Activated naive CD4-positive, alpha-beta T cell (primary cell): ENCODE measurements around the gene ARID1B.

Experiments used
- DNase-seq, 4 experiments: peaks; one replicate each; lab custom pipeline; 2025; lab: John Stamatoyannopoulos, UW

The ARID1B gene

GRCh38 chr6:157054531-157054979 lies 277.4 kb downstream of the ARID1B start:
- DNase-seq: no peak

DNA sequence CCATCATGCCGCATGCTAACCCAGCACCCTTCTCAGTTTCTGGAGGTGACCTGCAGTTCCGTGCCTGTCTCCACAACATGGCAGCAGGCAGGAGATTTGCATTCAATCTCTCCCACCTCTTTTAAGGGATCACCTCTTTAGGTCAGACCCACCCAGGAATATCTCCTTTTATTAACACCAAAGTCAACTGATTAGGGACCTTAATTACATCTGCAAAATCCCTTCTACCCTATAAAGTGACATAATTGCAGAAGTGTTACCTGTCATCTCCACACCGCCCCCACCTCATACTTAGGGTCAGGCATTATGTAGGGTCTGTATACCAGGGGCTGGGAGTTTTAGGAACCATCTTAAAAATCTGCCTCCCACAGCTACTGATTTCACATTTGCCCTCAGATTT lies 278.7 kb downstream of the ARID1B start:
- no peak for DNase-seq

DNA sequence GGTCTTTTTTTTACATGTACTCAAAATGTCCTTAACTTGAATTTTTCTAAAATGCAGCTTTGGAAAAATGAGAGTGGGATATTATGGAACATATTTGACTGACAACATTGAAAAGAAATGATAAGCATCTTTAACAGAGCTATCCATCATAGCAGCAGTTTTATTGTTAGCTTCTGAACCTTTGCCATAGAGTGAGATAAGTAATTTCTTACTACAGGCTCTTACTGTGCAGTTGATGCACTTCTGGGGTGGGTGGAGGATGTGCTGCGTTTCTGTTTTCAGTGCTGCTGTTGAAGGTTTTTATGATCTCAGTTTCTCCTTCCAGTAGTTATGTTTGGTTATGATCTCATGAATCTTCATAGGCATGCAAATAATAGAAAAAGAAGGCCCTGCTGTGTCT lies 279.1 kb downstream of the ARID1B start:
- DNase-seq: no peak

- no peak for DNase-seq
Measured at GRCh38 chr6:157058574-157058973, 281.4 kb downstream of the ARID1B start.

DNA sequence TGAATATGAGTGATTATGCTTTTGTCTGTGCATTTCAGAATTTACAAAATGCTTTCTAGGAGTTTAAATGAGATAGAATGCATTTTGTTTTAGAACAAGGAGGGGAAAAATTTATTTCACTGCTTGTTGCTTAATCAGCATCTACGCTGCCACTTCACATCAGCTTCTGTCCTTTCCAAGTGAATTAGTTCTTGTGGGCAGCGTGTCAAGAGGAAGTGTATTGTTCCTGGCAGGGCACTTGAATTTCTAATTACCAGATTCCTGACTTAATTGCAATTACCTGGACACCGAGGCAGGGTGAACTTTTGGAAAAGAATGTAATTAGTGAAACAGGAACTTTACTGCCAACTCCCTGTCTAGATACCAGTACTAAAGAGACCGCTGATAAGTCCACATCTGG lies 282.6 kb downstream of the ARID1B start:
- no peak for DNase-seq

- DNase-seq: no peak
Measured at GRCh38 chr6:157060440-157060952, 283.3 kb downstream of the ARID1B start.

DNA sequence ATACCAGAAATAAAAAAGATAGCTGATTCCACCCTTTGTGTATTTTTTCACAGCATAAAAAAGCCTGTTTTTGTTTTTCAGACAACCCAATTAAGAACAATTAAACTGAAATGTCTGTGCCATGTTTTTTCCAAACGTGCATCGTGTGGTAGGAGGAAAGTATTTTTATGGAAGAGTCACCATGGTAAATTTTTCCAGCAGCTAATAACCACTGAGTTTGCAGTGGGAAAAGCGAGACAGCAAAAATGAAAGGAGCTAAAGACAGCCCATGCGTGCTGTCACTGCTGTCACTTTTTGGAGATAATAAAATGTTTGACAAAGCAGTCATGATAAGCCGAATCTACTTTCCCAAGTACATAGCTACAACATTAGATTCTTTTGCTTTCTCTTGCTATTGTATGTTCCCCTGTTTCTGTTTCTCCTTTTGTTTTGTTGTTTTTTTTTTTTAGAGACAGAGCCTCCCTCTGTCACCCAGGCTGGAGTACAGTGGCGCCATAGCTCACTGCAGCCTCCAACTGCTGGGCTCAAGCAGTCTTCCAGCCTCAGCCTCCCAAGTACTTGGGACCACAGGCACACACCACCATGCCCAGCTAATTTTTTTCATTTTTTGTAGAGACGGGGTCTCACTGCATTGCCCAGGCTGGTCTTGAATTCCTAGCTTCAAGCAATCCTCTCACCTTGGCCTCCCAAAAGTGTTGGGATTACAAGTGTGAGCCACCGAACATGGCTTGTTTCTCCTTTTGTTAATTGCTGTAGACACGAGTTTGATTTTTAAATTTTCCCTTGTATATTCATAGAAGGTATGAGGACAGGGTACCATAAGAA lies 284.8 kb downstream of the ARID1B start:
- no peak for DNase-seq

- DNase-seq: no peak
Measured at GRCh38 chr6:157063176-157063905, 286.2 kb downstream of the ARID1B start.

DNA sequence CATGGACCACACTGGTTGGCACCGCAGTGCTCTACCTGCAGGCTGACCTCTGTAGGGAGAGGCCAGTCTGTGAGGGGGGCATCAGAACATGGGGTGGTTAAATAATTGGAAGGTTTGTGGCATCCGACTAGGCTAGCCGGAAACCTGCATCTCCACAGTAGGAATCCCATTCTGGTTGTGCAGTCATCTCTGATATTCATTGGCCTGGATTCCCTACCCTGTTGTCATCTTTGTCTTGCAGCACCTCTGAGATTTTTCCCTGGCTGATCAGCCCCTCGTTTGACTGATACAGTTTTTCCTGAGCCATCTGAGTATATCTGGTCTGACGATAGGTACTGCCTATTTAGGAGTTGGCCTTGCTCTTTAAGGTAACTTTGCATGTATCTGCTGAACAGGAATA lies 286.7 kb downstream of the ARID1B start:
- no peak for DNase-seq

DNA sequence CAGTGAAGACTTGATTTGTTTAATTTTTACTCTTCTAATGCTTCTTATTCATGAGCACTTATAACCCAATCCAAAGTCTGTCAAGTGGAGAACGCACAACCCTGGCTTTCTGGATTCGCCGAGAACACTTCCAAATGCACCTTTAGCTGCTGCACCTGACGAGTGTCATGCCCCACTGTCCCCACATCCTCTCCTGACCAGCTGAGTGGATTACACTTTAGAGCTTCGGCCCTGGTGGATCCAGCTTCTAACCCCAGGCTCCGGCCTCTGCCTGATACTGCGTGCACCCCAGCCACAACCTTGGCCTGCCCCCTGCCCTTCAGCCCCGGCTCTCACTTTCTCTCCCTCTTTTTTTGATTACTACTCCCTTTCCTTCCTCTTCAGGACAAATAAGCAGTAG lies 287.3 kb downstream of the ARID1B start:
- DNase-seq: no peak

DNA sequence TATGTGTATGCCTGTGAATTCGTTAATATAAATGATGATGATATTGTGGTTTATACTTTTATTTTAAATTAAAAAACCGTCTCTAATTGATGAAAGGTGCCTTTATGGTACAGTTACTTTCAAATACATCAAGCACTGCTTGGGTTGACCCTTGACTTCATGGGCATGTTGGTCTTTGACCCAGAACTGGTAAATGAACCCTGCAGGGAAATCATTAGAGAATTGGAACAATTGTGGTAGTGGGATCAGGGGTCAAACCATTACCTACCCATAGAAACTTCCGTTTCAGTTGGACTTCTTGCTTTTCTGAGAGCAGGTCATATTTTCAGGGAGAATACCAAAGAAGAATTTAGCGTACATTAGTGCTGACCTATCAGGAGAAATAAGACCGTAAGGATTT lies 288.2 kb downstream of the ARID1B start:
- DNase-seq: no peak

DNA sequence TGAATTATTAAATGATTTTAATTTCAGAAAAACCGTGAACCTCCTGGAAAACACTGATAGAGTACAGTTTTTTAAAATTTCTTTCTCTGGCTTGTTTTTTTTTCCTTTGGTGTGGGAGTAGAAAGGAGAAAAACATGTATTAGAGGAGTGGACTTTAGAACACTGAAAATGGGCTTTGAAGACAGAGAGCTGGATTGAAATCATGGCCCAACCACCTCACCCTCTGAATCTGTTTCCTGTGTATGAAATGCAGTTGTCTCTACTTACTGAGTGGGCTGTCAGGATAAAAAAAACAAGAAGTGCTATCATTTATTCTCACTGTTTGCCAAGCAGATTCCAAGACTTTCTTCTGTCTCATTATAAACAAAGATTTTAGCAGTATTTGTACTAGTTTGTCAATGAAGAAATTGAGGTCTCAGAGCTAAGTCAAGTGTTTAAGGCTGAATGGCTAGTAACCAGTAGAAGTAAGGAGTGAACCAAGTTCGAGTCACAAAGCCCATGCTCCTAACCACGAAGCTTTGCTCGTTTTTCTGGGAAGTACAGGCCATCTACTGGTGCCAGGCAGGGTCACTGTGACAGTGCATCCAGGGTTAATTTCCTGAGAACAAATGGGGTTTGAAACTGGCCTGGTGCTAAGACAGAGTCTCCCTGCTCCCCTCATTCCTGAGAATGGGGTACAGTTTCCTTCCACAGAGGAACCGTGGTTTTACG lies 289.8 kb downstream of the ARID1B start:
- DNase-seq: no peak

DNA sequence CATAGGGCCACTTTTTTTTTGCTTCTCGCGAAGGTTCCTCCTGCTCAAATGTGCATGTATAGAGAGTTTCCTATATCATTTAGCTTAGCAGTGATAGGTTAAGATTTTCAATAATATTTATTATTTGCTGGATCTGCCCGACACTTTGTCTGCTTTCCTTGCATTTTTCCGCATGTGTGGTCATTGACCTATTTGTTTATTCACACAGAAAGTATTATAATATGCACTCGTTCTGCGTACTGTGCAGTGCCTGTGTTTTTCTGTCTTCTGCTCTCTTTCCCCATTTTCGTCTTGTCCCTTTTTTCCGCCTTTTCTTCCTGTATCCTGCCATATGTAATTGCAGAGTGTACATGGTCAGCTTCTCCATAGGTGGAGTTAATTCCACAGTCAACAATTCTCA lies 290.3 kb downstream of the ARID1B start:
- no peak for DNase-seq

GRCh38 chr6:157068691-157069324 lies 291.6 kb downstream of the ARID1B start:
- DNase-seq: no peak

DNA sequence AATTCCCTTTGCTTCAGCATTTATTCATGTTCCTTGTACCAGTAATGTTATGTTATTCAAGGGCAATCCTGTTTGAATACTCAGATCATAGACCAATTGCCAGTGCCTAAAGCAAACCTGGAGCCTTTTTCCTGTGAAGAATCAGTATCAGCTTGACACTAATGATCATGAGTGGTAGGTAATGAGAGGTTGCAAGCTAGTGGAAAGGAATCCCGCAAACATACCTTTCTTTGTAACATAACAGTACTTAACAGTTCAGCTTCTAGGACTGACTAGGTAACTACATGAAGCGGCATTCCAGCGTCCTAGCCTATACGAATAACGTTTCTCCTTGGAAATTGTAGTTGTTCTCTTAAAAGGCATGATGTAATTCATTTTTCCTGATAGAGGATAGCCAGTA lies 292.4 kb downstream of the ARID1B start:
- no peak for DNase-seq

GRCh38 chr6:157070403-157071107 lies 293.4 kb downstream of the ARID1B start:
- DNase-seq: no peak

GRCh38 chr6:157072128-157072527 lies 294.9 kb downstream of the ARID1B start:
- no peak for DNase-seq

- DNase-seq: no peak
Measured at GRCh38 chr6:157073596-157073995, 296.4 kb downstream of the ARID1B start.

GRCh38 chr6:157074969-157075368 lies 297.8 kb downstream of the ARID1B start:
- no peak for DNase-seq

DNA sequence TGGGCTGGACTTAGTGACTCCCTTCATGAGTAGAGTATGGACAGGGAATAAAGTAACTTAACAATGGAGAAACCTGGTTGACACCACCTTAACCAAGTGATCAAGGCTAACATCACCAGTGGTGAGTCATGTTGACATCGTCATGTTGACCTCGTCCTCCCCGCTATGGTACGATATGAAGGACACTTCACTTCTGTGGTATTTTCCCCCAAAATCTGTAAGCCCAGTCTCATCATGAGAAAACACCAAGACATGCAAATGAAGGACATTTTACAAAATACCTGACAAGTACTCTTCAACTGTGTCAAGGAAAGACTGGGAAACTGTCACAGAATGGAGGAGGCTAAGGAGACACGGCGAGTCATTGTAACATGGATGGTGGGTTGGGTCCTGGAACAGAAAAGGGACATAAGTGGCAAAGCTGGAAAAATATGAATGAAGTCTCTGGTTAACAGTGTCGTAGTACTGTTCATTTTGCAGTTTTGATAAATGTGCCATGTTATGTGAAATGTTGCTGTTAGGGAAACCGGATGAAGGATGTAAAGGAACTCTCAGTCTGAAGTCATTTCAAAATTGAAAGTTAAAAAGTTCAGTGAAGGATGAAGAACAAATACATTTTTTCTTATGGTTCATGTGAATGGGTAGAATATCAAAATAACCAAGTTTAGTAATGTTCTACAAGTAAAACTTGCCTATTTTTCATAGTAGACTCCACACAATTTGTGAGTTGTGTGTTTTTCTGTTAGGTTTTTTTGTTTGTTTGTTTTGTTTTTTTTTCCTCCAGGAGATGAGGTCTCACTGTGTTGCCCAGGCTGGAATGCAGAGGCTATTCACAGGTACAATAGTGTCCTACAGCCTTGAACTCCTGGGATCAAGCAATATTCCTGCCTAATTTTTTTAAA lies 298.6 kb downstream of the ARID1B start:
- no peak for DNase-seq
